ENCODE results near the gene BRINP2. TPM values are rescaled to one million over a fixed set of nuclear protein-coding genes. Genes with fewer than 3 reads are reported as not detected.

The BRINP2 gene, protein sequence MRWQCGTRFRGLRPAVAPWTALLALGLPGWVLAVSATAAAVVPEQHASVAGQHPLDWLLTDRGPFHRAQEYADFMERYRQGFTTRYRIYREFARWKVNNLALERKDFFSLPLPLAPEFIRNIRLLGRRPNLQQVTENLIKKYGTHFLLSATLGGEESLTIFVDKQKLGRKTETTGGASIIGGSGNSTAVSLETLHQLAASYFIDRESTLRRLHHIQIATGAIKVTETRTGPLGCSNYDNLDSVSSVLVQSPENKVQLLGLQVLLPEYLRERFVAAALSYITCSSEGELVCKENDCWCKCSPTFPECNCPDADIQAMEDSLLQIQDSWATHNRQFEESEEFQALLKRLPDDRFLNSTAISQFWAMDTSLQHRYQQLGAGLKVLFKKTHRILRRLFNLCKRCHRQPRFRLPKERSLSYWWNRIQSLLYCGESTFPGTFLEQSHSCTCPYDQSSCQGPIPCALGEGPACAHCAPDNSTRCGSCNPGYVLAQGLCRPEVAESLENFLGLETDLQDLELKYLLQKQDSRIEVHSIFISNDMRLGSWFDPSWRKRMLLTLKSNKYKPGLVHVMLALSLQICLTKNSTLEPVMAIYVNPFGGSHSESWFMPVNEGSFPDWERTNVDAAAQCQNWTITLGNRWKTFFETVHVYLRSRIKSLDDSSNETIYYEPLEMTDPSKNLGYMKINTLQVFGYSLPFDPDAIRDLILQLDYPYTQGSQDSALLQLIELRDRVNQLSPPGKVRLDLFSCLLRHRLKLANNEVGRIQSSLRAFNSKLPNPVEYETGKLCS
- not detected for total RNA-seq
- polyA plus RNA-seq (2013, experiment 1 of 2): 0.25 TPM
- polyA plus RNA-seq (2013, experiment 2 of 2): 0.25 TPM
- long read RNA-seq, experiment 1: 0 reads
- long read RNA-seq, experiment 2: 0 reads
- long read RNA-seq, experiment 3: 0 reads
- long read RNA-seq, experiment 4: 0 reads

- Histone ChIP-seq H3K4me3 (ENCODE audit: low read length) (peak within 1 kb of the TSS; percentile 72), H3K9me3 (ENCODE audit: control insufficient read depth, low read length) (no peaks in the 10 kb centered on the region), H3K9ac (ENCODE audit: extremely low read depth, low read length, poor library complexity, severe bottlenecking) (no peak within 1 kb of the TSS), H3K27ac (ENCODE audit: low read depth, low read length) (no peak within 1 kb of the TSS), H3K4me1 (ENCODE audit: control insufficient read depth, insufficient read depth, low read length) (peaks cover 5% of the 10 kb centered on the region), H3K36me3 (ENCODE audit: control insufficient read depth, insufficient read depth, low read length) (no peaks in the 10 kb centered on the region), H3K27me3 (ENCODE audit: control insufficient read depth, insufficient read depth, low read length, poor library complexity, severe bottlenecking) (peaks cover 100% of the 10 kb centered on the region)
- 1 to 2% methylated on average over 32 to 49 of the region's 49 CpGs for WGBS, 2 experiments (ENCODE audit: insufficient coverage in 1 of 2, insufficient read length in 1 of 2)
- H3K9me3 Mint-ChIP-seq: no peaks in the 10 kb centered on the region
- no peaks in the 10 kb centered on the region for H3K4me1 Mint-ChIP-seq
- H3K27ac Mint-ChIP-seq: no peak within 1 kb of the TSS
- H3K36me3 Mint-ChIP-seq (ENCODE audit: low read depth): no peaks in the 10 kb centered on the region
- no peaks in the 10 kb centered on the region for H3K27me3 Mint-ChIP-seq (ENCODE audit: insufficient read depth)
- TF ChIP-seq, protein P1, sequence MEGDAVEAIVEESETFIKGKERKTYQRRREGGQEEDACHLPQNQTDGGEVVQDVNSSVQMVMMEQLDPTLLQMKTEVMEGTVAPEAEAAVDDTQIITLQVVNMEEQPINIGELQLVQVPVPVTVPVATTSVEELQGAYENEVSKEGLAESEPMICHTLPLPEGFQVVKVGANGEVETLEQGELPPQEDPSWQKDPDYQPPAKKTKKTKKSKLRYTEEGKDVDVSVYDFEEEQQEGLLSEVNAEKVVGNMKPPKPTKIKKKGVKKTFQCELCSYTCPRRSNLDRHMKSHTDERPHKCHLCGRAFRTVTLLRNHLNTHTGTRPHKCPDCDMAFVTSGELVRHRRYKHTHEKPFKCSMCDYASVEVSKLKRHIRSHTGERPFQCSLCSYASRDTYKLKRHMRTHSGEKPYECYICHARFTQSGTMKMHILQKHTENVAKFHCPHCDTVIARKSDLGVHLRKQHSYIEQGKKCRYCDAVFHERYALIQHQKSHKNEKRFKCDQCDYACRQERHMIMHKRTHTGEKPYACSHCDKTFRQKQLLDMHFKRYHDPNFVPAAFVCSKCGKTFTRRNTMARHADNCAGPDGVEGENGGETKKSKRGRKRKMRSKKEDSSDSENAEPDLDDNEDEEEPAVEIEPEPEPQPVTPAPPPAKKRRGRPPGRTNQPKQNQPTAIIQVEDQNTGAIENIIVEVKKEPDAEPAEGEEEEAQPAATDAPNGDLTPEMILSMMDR (conservative IDR thresholded peaks at IDR 0.05): no peak
- no peak within 1 kb of the TSS for H3K4me3 Mint-ChIP-seq
- DNase-seq: peak; percentile 97
Observed at GRCh38 chr1:177170756-177171535, at the start of gene BRINP2. Gene BRINP2, plus strand, starts transcription at chr1:177170958. Its CDS starts 58,919 bp downstream, at chr1:177229877.

DNA sequence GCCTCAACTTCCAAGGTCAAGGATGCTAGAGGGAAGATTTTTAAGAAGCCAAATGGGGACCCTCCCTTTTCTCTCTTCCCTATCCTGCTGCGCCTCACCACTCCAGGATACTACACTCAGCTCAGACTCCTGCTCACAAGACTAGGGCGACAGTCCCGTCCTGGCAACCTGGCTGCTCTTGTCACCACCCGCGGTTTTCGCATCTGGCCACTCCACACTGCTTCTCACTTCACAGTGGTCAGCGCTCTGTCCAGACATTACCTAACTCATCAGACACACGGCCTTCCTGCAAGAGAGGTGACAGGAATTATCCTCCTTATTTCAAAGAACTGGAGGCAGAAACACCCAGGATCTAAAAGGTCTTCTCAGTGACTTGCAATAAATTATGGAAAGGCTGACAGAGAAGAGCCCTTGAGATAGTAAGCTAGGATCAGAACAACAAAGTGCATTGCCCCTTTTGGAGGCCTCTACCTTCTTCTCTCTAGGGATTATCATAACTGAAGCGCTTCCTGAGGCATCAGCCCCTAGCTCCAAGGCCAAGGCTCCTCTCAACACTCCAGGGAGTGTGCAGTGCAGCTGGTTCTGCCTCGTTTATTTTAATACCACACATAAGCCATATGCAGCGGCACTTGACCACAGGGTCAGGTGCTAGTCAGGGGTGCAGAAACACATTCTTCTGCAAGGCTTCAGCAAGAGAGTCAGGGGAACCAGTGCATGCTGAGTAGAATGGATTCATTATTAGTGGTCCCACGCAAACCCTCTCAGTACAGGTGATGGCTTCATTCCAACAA, 48.1 kb upstream of the BRINP2 start:
- H3K27ac Mint-ChIP-seq: no peak overlapping the region
- no peak overlapping the region for H3K4me3 Mint-ChIP-seq
- no peaks in the 10 kb centered on the region for H3K4me1 Mint-ChIP-seq
- no peak for DNase-seq
- no peaks in the 10 kb centered on the region for H3K36me3 Mint-ChIP-seq (ENCODE audit: low read depth)
- H3K4me3 ChIP-seq (ENCODE audit: low read length): no peak overlapping the region
- no peaks in the 10 kb centered on the region for H3K4me1 ChIP-seq (ENCODE audit: control insufficient read depth, insufficient read depth, low read length)
- H3K36me3 ChIP-seq (ENCODE audit: control insufficient read depth, insufficient read depth, low read length): no peaks in the 10 kb centered on the region
- H3K27ac ChIP-seq (ENCODE audit: low read depth, low read length): no peak overlapping the region
- H3K27me3 Mint-ChIP-seq (ENCODE audit: insufficient read depth): peaks cover 41% of the 10 kb centered on the region
- H3K9me3 Mint-ChIP-seq: no peaks in the 10 kb centered on the region
- H3K27me3 ChIP-seq (ENCODE audit: control insufficient read depth, insufficient read depth, low read length, poor library complexity, severe bottlenecking): peaks cover 29% of the 10 kb centered on the region
- WGBS, 2 experiments (ENCODE audit: insufficient coverage in 1 of 2, insufficient read length in 1 of 2): 90 to 91% methylated on average over 5 to 12 of the region's 12 CpGs
- H3K9ac ChIP-seq (ENCODE audit: extremely low read depth, low read length, poor library complexity, severe bottlenecking): no peak overlapping the region
- H3K9me3 ChIP-seq (ENCODE audit: control insufficient read depth, low read length): no peaks in the 10 kb centered on the region
- TF ChIP-seq, protein P1 (conservative IDR thresholded peaks at IDR 0.05): no peak
